ES-I3 (cell line): ENCODE results near the gene TOX2.
A peak's percentile ranks its signal among the peaks of the same experiment; 100 is the strongest.

Source experiments
- H3K36me3 ChIP-seq: 2 replicates; pipeline ENCODE4 v1.6.1; 2013; ENCODE audit warnings: mild to moderate bottlenecking, low read length, control low read depth, moderate library complexity; ENCODE audit not compliant: insufficient read depth
- H3K4me1 ChIP-seq: 2 replicates; pipeline ENCODE4 v1.6.1; 2013; ENCODE audit warnings: mild to moderate bottlenecking, control low read depth, low read length; ENCODE audit not compliant: insufficient read depth
- H3K9ac ChIP-seq: 2 replicates; pipeline ENCODE4 v1.6.1; 2013; ENCODE audit warnings: low read depth, mild to moderate bottlenecking, low read length, moderate library complexity
- H3K9me3 ChIP-seq: 2 replicates; pipeline ENCODE4 v1.6.1; 2013; ENCODE audit warnings: mild to moderate bottlenecking, low read length, moderate library complexity; ENCODE audit not compliant: control insufficient read depth, insufficient read depth

TOX2 gene

DNA sequence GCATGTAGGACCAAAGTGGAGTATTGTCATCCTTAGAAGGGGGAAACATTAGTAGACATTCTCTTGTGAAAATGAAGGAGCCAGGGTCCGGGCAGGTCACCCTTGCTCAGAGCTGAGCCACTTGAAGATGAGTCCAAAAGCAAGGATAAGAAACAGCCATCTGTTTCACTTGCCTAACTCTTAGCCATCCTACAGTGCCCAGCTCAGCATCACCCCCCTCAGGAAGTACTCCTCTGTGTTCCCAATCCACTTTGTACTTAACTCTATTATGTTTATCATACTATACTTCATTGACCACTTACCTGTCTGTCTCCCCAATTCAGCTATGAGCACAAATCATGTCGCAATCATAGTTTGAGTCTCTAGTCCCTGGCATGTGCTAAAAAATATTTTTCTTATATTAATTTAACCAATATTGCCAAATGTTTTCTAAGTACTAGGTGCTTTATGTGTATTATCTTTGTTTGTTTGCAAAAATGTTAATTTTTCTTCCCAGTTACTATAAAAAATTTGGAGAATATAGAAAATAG, 8.1 kb upstream of the TOX2 start:
- H3K9me3 ChIP-seq, result no peaks in the 10 kb centered on the region; the same call in 1 of the 2 replicates
- peaks cover 10% of the 10 kb centered on the region; the same call in 1 of the 2 replicates for H3K4me1 ChIP-seq
- no peaks in the 10 kb centered on the region for H3K36me3 ChIP-seq
- H3K9ac ChIP-seq, result no peak overlapping the region

- H3K4me1 ChIP-seq, result peaks cover 6% of the 10 kb centered on the region; the same call in 1 of the 2 replicates
- no peaks in the 10 kb centered on the region for H3K36me3 ChIP-seq
- no peak overlapping the region for H3K9ac ChIP-seq
- peaks cover 8% of the 10 kb centered on the region for H3K9me3 ChIP-seq
Observed at GRCh38 chr20:43909211-43909610, 5.4 kb upstream of the TOX2 start.

GRCh38 chr20:43909720-43910119, 4.9 kb upstream of the TOX2 start:
- peaks cover 8% of the 10 kb centered on the region for H3K9me3 ChIP-seq
- H3K9ac ChIP-seq, result no peak overlapping the region
- H3K4me1 ChIP-seq, result peaks cover 2% of the 10 kb centered on the region; the same call in 1 of the 2 replicates
- H3K36me3 ChIP-seq, result no peaks in the 10 kb centered on the region

- no peaks in the 10 kb centered on the region for H3K4me1 ChIP-seq
- peaks cover 8% of the 10 kb centered on the region for H3K9me3 ChIP-seq
- no peak overlapping the region for H3K9ac ChIP-seq
- no peaks in the 10 kb centered on the region for H3K36me3 ChIP-seq
Observed at GRCh38 chr20:43910564-43910963, 4.1 kb upstream of the TOX2 start.

DNA sequence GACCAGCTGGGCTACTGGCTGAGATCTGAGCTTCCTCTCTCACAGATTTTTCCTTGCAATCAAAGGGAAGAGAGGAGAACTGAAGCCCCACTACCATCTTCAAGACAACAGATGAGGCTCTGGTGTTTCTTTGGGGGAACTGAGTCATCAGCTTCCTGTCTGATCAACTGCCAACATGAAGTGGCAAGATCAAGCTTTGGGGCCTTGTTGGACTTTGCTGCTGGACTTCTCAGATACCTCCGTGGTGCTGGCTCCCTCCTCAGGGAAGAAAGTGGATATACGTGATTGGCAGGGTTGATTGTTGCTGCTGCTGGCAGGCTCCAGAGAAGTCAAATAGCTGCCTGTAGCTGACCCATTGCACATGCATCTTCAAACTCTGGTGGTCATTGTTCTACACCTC, 3.6 kb upstream of the TOX2 start:
- H3K4me1 ChIP-seq, result no peaks in the 10 kb centered on the region
- no peak overlapping the region for H3K9ac ChIP-seq
- peaks cover 8% of the 10 kb centered on the region for H3K9me3 ChIP-seq
- no peaks in the 10 kb centered on the region for H3K36me3 ChIP-seq

DNA sequence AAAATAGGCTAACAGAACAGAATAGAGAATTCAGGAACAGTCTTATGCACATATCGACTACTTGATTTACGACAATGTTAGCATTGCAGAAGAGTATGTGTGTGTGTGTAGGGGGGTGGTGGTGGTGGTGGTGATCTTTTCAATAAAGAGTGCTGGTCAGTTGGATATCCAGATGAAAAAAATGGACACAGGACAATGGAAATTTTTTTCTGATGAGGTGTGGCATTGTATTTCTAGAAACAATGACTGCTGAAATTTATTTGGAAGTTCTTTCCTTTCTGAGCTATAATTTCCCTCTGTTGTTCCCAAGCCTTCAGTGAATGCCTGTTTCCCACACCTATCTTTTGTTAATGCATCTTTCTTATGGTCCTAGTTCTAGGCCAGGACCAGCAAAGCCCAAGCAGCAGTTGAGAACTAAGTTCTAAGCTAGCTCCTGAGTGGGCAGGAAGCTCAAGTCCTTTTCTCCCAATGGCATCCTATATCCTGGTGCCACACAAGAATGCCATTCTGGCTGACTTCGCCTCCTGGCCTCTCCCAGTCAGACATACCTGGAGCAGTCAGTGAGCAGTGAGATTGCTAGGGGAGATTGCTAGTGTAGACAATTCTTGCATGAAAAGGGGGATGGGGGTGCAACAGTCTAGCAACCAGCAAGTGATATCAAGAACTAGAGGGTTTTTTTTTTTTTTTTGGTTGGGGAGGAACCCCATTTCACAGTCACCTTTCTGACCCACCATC, 1.2 kb upstream of the TOX2 start:
- Histone ChIP-seq H3K36me3 (no peaks in the 10 kb centered on the region), H3K4me1 (no peaks in the 10 kb centered on the region), H3K9ac (no peak overlapping the region), H3K9me3 (peaks cover 8% of the 10 kb centered on the region)

GRCh38 chr20:43915211-43916072, 790 bp downstream of the TOX2 start:
- Histone ChIP-seq H3K9ac (peak overlapping the region; percentile 81), H3K36me3 (no peaks in the 10 kb centered on the region), H3K9me3 (peaks cover 8% of the 10 kb centered on the region), H3K4me1 (no peaks in the 10 kb centered on the region)

DNA sequence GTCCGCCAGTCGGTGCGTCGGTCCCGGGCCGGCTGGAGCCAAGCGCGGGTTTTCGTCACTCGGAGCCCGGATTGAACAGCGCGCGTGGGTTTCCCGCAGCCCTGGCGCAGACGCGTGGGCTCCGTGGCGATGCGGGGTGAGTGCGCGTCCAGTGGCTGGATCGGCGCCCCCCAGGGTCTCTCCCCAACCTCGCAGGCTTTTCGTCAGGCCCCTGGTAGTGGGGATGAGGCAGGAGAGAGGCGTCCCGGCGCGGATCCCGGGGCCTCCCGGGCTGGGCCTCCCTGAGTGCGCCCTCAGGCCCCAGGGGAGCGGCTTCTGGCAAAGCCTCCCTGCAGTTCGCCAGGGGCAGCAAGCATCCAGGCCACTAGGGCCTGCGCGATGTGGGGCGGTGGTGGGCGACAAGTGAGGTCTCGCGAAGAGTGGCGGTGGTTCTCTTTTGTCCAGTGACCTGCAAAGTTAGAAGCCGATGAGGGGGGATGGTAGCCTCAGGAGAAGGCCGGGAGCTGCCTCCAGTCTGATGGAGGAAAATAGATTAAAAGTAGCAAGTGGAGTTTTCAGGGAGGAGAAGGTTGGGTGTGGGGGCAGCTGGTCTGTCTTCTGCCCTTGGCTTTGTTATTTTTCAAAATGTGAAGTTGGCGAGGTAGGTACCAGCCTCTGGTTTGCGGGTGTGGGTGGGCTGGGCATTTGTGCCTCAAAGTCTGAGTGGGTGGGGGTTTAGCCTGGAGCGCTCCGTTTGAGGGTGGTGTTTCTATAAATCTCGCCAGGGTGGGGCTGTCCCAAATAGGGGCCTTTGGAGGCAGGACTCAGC, 1.6 kb downstream of the TOX2 start:
- Histone ChIP-seq H3K9ac (peak overlapping the region; percentile 81; the same call in 1 of the 2 replicates), H3K36me3 (no peaks in the 10 kb centered on the region), H3K4me1 (no peaks in the 10 kb centered on the region), H3K9me3 (peaks cover 8% of the 10 kb centered on the region)

GRCh38 chr20:43916881-43917371, 2.3 kb downstream of the TOX2 start:
- Histone ChIP-seq H3K9ac (peak overlapping the region; percentile 81; the same call in 1 of the 2 replicates), H3K36me3 (no peaks in the 10 kb centered on the region), H3K9me3 (peaks cover 7% of the 10 kb centered on the region; the same call in 1 of the 2 replicates), H3K4me1 (no peaks in the 10 kb centered on the region)

- H3K9ac ChIP-seq, result no peak overlapping the region
Observed at GRCh38 chr20:43917380-43917779, 2.7 kb downstream of the TOX2 start.

GRCh38 chr20:43919686-43920403, 5.2 kb downstream of the TOX2 start:
- Histone ChIP-seq H3K9ac (no peak overlapping the region), H3K4me1 (no peaks in the 10 kb centered on the region), H3K9me3 (no peaks in the 10 kb centered on the region), H3K36me3 (no peaks in the 10 kb centered on the region)

More at GRCh38 chr20:43917380-43917779, 2.7 kb downstream of the TOX2 start:
- Histone ChIP-seq H3K4me1 (no peaks in the 10 kb centered on the region), H3K36me3 (no peaks in the 10 kb centered on the region), H3K9me3 (peaks cover 2% of the 10 kb centered on the region; the same call in 1 of the 2 replicates)

GRCh38 chr20:43920797-43921196, 6.1 kb downstream of the TOX2 start:
- H3K36me3 ChIP-seq, result no peaks in the 10 kb centered on the region
- peaks cover 8% of the 10 kb centered on the region; the same call in 1 of the 2 replicates for H3K4me1 ChIP-seq
- H3K9ac ChIP-seq, result no peak overlapping the region
- no peaks in the 10 kb centered on the region for H3K9me3 ChIP-seq

DNA sequence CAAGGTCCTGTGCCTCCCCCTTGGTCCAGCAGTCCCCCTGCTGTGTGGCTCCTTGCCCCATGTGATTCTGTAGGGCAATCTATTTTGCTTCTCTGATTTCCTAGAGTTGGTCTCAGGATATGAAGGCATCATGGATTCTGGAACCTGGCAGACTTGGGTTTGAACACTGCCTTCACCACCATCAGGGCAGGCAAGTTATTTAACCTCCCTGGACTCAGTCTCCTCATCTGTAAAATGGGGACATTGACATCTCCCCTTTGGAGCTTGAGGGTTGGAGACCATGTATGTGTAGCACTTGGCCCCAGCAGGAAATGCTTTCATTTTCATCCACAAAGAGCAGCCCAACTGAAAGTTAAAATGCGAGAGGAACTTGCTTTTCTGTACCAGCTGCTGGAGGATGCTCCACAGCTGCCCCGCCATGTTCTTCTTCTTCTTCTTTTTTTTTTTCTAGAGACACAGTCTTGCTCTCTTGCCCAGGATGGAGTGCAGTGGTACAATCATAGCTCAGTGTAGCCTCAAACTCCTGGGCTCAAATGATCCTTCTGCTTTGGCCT, 6.7 kb downstream of the TOX2 start:
- H3K4me1 ChIP-seq, result peaks cover 13% of the 10 kb centered on the region; the same call in 1 of the 2 replicates

More for the DNA sequence above, 6.7 kb downstream of the TOX2 start:
- Histone ChIP-seq H3K36me3 (no peaks in the 10 kb centered on the region), H3K9ac (no peak overlapping the region), H3K9me3 (no peaks in the 10 kb centered on the region)
